GM12865 (cell line): ENCODE results near the gene KCNK2.
A peak's percentile ranks its signal among the peaks of the same experiment; 100 is the strongest.

ENCODE experiments used
- DNase-seq: peaks from one replicate; pipeline ENCODE4 v3.0.0; 2010; ENCODE audit warnings: low read depth
- H3K4me3 ChIP-seq: 2 replicates; pipeline ENCODE4 v1.5.1; 2011; ENCODE audit warnings: mild to moderate bottlenecking, low read depth, low read length, control low read depth
- CTCF ChIP-seq: IDR thresholded peaks from 2 replicates; pipeline ENCODE4 v1.5.1; 2011; ENCODE audit warnings: low read length, control low read depth, low read depth, inconsistent platforms; ENCODE audit not compliant: insufficient read depth; ENCODE audit errors: missing control alignments

KCNK2 gene

DNA sequence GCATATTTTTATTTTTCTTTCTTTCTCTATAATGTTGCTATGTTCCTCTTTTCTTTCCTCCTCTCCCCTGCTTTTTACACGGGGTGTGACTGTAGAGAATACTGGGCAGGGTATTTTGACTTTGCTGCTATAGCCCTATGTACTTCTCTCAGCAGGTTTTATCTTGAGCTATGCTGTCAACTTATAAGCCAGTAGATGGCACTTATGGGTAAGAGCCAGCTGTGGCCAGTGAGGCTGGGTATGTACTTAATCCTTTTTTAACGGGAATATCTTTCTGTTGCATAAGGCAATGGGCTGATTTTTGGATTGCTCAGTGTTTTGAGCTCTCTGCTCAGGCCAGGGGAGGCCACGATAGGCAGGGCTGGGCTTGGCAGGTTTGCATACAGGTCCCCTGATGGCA is 99.0 kb downstream of the KCNK2 start:
- no peak overlapping the region for H3K4me3 ChIP-seq
- DNase-seq: no peak
- no peak for TF ChIP-seq CTCF

GRCh38 chr1:215185067-215185620 is 102.6 kb downstream of the KCNK2 start:
- no peak overlapping the region for H3K4me3 ChIP-seq
- no peak for TF ChIP-seq CTCF
- no peak for DNase-seq

DNA sequence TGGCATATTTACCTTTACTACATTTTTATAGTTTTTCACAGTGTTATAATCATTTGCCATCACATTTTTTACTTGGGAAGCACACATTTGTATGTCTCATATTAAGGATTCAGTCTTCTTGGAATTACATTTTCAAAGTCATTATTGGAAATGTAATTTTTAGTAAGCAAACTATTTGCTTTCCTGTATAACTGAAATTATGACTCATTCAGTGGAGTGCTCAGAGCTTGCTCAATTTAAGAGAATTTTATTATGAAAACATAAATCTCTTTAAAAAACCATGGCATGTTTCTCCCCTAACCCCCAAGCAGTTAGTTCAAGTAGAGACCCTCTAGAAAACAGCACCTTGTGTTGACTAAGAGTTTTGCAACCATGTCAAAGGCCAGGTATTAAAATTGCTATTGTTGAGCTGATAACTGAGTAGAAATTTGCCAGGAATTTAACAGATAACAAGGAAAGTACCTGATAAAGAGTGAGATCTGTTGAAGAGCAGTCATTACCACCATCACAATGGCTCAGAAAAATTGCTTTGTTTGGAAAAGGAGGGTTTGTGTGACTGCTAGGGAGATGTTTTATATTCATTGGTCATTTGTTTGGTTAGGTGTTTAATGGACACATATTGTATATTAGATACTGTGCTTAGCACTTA is 105.9 kb downstream of the KCNK2 start:
- DNase-seq: no peak
- TF ChIP-seq CTCF: no peak
- no peak overlapping the region for H3K4me3 ChIP-seq

DNA sequence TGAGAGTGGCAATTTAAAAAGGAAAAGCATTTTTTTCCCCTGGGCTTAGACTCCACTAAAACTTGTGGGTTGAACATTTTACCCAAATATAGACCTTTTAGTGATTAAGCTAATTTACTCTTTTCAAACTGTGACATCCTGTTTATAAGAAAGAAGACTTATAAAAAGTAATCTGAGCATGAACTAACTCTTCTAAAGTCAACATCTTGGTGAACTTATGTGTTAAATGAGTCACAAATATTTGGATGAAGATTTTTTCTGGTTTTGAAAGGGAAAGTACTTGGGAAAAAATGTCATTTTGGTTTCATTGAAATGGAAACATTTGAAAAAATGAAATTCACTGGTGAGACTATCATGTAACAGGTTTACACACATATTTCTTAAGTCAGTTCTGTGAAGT is 109.8 kb downstream of the KCNK2 start:
- TF ChIP-seq CTCF: no peak
- no peak overlapping the region for H3K4me3 ChIP-seq
- DNase-seq: no peak

GRCh38 chr1:215198021-215198420 is 115.5 kb downstream of the KCNK2 start:
- no peak overlapping the region for H3K4me3 ChIP-seq
- DNase-seq: peak; percentile 5
- TF ChIP-seq CTCF: no peak

- DNase-seq: no peak
- TF ChIP-seq CTCF: no peak
- H3K4me3 ChIP-seq: no peak overlapping the region
Observed at GRCh38 chr1:215200121-215200520, 117.6 kb downstream of the KCNK2 start.

DNA sequence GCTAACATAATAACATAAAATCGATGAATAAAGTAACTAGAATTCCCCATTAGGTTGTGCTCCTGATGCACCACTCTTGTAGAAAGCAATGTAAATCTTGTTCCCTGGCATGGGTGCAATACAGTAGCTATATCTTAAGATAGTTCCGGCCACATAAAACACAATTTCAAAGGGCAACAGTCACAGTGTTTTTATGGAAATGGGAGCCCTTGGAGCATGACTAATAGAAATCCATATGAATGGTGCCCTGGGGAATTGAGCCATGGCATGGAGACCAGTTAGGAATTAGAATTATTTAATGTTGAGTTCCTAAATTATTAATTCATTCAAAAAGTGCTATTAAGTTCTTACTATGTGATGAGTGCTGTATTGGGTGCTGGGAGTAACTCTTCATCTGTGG is 118.7 kb downstream of the KCNK2 start:
- no peak for TF ChIP-seq CTCF
- DNase-seq: no peak
- no peak overlapping the region for H3K4me3 ChIP-seq
